ENCODE data around the gene SERPINA4. TPM values are rescaled to one million over a fixed set of nuclear protein-coding genes. Genes with fewer than 3 reads are reported as not detected.

Gene SERPINA4
- polyA plus RNA-seq, 1 of the 3 experiments (the other 2 are of a cell fraction): not detected

GRCh38 chr14:94532447-94532846 is 28.8 kb upstream of the SERPINA4 start:
- CTCF ChIA-PET: interaction anchor here (2.2 to 2.8 kb wide), 2 partner anchors 17 to 46 kb away, joined by 9 to 17 read pairs; no protein-coding TSS in a partner anchor
- no peaks in the 10 kb centered on the region for H3K9me2 ChIP-seq

More at GRCh38 chr14:94532447-94532846, 28.8 kb upstream of the SERPINA4 start:
- Histone ChIP-seq H3K27ac (ENCODE audit: low read depth in 2 of 2, low read length in 1 of 2) (no peak overlapping the region), H3K4me3 (ENCODE audit: low read depth in 2 of 2, low read length in 1 of 2) (no peak overlapping the region), H3K79me2 (ENCODE audit: insufficient read depth) (no peaks in the 10 kb centered on the region), H3K9me3 (no peaks in the 10 kb centered on the region), H3K4me2 (no peak overlapping the region), H3F3A (replicated peaks; ENCODE audit: insufficient read depth) (no peaks in the 10 kb centered on the region), H4K20me1 (ENCODE audit: insufficient read depth) (no peaks in the 10 kb centered on the region), H2AFZ (ENCODE audit: low read depth) (no peak overlapping the region), H3K4me1 (ENCODE audit: control insufficient read depth in 1 of 2, insufficient read depth in 2 of 2, low read depth in 1 of 2, low read length in 1 of 2) (no peaks in the 10 kb centered on the region), H3K27me3 (ENCODE audit: insufficient read depth) (peaks cover 7% of the 10 kb centered on the region; the same call in 1 of the 2 replicates), H3K36me3 (replicated peaks in 1 of 2; ENCODE audit: control insufficient read depth in 1 of 2, insufficient read depth in 2 of 2, low read length in 1 of 2) (no peaks in the 10 kb centered on the region), H3K9ac (no peak overlapping the region)
- POLR2A ChIA-PET: no interaction called here
- TF ChIP-seq USF2 (IDR thresholded peaks at IDR 0.05; ENCODE audit: borderline replicate concordance, low read depth, low read length): no peak
- no peak for TF ChIP-seq NRF1 (IDR thresholded peaks at IDR 0.05; ENCODE audit: low read depth, low read length)
- TF ChIP-seq GABPA (IDR thresholded peaks at IDR 0.05; ENCODE audit: low read depth): no peak
- no peak for TF ChIP-seq TCF12 (IDR thresholded peaks at IDR 0.05)
- TF ChIP-seq TEAD4 (IDR thresholded peaks at IDR 0.05; ENCODE audit: borderline replicate concordance, insufficient read depth): no peak
- no peak for TF ChIP-seq CHD2 (IDR thresholded peaks at IDR 0.05; ENCODE audit: low read length, partially characterized antibody)
- no peak for TF ChIP-seq RXRA (IDR thresholded peaks at IDR 0.05; ENCODE audit: borderline replicate concordance, low read depth)
- no peak for TF ChIP-seq USF1 (IDR thresholded peaks at IDR 0.05; ENCODE audit: borderline replicate concordance, low read depth)
- TF ChIP-seq TAF1 (IDR thresholded peaks at IDR 0.05; ENCODE audit: borderline replicate concordance, low read depth, low read length): no peak
- no peak for TF ChIP-seq ZBTB33 (IDR thresholded peaks at IDR 0.05; ENCODE audit: borderline replicate concordance, low read depth)
- TF ChIP-seq IRF3 (IDR thresholded peaks at IDR 0.05; ENCODE audit: low read depth, low read length): no peak
- 14% methylated on average over 2 of the region's 2 CpGs for WGBS (ENCODE audit: low lambda C conversion rate)
- no peak for DNase-seq

Data from SK-N-SH (cell line).